Measurements from ENCODE around the gene CPAMD8.

DNA sequence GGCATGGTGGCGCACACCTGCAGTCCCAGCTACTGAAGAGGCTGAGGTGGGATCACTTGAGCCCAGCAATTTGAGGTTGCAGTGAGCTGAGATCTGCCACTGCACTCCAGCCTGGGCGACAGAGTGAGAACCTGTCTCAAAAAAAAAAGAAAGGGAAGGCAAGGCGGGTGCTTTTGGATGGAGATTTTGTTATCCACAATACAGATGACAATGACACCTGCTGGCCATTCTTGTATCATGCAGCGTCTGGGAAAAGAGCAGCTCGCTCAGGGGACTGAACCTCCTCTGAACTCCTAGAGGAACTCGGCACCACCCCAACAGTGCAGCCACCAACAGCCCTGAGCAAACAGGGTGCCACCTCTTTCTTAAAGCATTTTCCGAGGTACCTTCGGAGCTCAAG lies 25.8 kb upstream of the CPAMD8 start:
- TF ChIP-seq CTCF (IDR thresholded peaks at IDR 0.05): peak; percentile 53
- TF ChIP-seq EZH2 (IDR thresholded peaks at IDR 0.05; ENCODE audit: borderline replicate concordance, insufficient read depth, low read depth, low read length, poor library complexity, severe bottlenecking): no peak
